Thyroid gland (tissue), 4 donors: ENCODE measurements around the gene GPR6.

ENCODE experiments used
- CTCF ChIP-seq, 6 experiments: fragments of 200-600 bp in 3 of 6; fragments of 450-650 bp in 3 of 6; sonication (generic) in 3 of 6; IDR thresholded peaks; one replicate each; pipeline ENCODE4 v1.5.1; 2016 to 2019; ENCODE audit warnings: antibody characterized with exemption in 6 of 6, mild to moderate bottlenecking in 2 of 6, inconsistent platforms in 1 of 6, moderate library complexity in 1 of 6
- POLR2A ChIP-seq, 2 donors: fragments of 450-650 bp; IDR thresholded peaks; one replicate each; pipeline ENCODE4 v1.6.1; 2017; ENCODE audit warnings: antibody characterized with exemption in 2 of 2, mild to moderate bottlenecking in 2 of 2, moderate library complexity in 1 of 2

GRCh38 chr6:110017306-110017705, 39.2 kb downstream of the GPR6 start:
- no peak for TF ChIP-seq POLR2A (IDR thresholded peaks at IDR 0.05)
- TF ChIP-seq CTCF (IDR thresholded peaks at IDR 0.05), result no peak
